ENCODE data around the gene CARS1.

DNA sequence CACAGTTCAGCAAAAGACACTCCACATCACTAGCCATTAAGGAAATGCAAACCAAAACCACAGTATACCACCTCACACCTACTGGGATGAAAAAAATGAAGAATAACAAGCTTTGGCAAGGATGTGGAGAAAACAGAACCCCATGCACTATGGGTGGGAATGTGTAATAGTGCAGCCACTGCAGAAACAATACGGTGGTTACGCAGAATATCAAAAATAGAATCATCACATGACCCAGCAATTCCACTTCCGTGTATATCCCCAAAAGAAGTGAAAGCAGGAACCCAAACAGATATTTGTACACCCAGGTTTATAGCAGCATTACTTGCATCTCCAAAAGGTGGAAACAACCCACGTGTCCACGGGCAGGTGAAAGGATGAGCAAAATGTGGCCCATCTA lies 20.8 kb downstream of the CARS1 start:
- TF ChIP-seq, protein P1, sequence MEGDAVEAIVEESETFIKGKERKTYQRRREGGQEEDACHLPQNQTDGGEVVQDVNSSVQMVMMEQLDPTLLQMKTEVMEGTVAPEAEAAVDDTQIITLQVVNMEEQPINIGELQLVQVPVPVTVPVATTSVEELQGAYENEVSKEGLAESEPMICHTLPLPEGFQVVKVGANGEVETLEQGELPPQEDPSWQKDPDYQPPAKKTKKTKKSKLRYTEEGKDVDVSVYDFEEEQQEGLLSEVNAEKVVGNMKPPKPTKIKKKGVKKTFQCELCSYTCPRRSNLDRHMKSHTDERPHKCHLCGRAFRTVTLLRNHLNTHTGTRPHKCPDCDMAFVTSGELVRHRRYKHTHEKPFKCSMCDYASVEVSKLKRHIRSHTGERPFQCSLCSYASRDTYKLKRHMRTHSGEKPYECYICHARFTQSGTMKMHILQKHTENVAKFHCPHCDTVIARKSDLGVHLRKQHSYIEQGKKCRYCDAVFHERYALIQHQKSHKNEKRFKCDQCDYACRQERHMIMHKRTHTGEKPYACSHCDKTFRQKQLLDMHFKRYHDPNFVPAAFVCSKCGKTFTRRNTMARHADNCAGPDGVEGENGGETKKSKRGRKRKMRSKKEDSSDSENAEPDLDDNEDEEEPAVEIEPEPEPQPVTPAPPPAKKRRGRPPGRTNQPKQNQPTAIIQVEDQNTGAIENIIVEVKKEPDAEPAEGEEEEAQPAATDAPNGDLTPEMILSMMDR (IDR thresholded peaks at IDR 0.05), result no peak
- TF ChIP-seq EP300 (IDR thresholded peaks at IDR 0.05) (no peak), POLR2A (IDR thresholded peaks at IDR 0.05) (no peak)

Data from ovary (tissue), 3 donors.